MCF 10A (cell line): ENCODE results near the gene FXYD2. TPM values are rescaled to one million over a fixed set of nuclear protein-coding genes. Genes with fewer than 3 reads are reported as not detected.

Experiments used
- BruUV-seq: library from RNA; stranded (reverse); fragments of 400-500 nt; replicated peaks from 2 replicates; lab custom pipeline; 2021; lab: Mats Ljungman, UMichigan
- CTCF ChIA-PET: fragments of 300-600 bp; sonication (Branson Sonifier 250); formaldehyde crosslinking; extraction: SDS; loops from one replicate; lab custom pipeline; 2021; ENCODE audit warnings: antibody characterized with exemption, inconsistent platforms; lab: Yijun Ruan, JAX
- POLR2A ChIA-PET: fragments of 300-600, 350-650 bp; sonication (Branson Sonifier 250); formaldehyde crosslinking; extraction: SDS; loops from one replicate; lab custom pipeline; 2020; ENCODE audit warnings: antibody characterized with exemption, inconsistent platforms; lab: Yijun Ruan, JAX
- DNase-seq: peaks from one replicate; pipeline ENCODE4 v3.0.0-alpha.2; 2018; ENCODE audit not compliant: unreplicated experiment
- H3K27ac Mint-ChIP-seq: one replicate; pipeline ENCODE4 v1.8.0; 2022; ENCODE audit warnings: mild to moderate bottlenecking, low read depth, mixed read lengths; ENCODE audit not compliant: unreplicated experiment
- H3K27me3 Mint-ChIP-seq: one replicate; pipeline ENCODE4 v1.8.0; 2022; ENCODE audit warnings: mixed read lengths; ENCODE audit not compliant: insufficient read depth, unreplicated experiment
- H3K36me3 Mint-ChIP-seq: one replicate; pipeline ENCODE4 v1.8.0; 2022; ENCODE audit warnings: mild to moderate bottlenecking, moderate library complexity, mixed read lengths; ENCODE audit not compliant: insufficient read depth, unreplicated experiment
- H3K4me1 Mint-ChIP-seq: one replicate; pipeline ENCODE4 v1.8.0; 2022; ENCODE audit warnings: mixed read lengths; ENCODE audit not compliant: insufficient read depth, unreplicated experiment
- H3K4me3 Mint-ChIP-seq: one replicate; pipeline ENCODE4 v1.8.0; 2022; ENCODE audit warnings: mild to moderate bottlenecking, moderate library complexity, mixed read lengths; ENCODE audit not compliant: unreplicated experiment
- H3K9me3 Mint-ChIP-seq: one replicate; pipeline ENCODE4 v1.8.0; 2022; ENCODE audit warnings: mixed read lengths; ENCODE audit not compliant: unreplicated experiment
- CTCF ChIP-seq: fragments of 200-600 bp; IDR thresholded peaks from one replicate; pipeline ENCODE4 v1.8.0; 2022; ENCODE audit warnings: antibody characterized with exemption, mild to moderate bottlenecking; ENCODE audit not compliant: unreplicated experiment
- intact Hi-C: fragments of 100-400 bp; cut with micrococcal nuclease; formaldehyde crosslinking; loops from 2 replicates; pipeline ENCODE4 v1.14.1; 2022
- total RNA-seq: library from RNA; stranded (reverse); gene quantifications from 2 replicates; pipeline ENCODE4 v1.2.3, GENCODE V29; 2022

Gene FXYD2
- total RNA-seq, 1 experiment from 2014 or later: not detected

GRCh38 chr11:117817368-117818040, 7.0 kb downstream of the FXYD2 start:
- H3K27me3 Mint-ChIP-seq: no peaks in the 10 kb centered on the region
- DNase-seq: peak; percentile 70
- peak overlapping the region; percentile 29 for H3K27ac Mint-ChIP-seq
- intact Hi-C loops: loop anchor here (1.0 to 10.0 kb wide), 3 partner anchors 10 to 583 kb away; partner anchors contain the start of genes PCSK7 and RNF214
- H3K4me1 Mint-ChIP-seq: peaks cover 11% of the 10 kb centered on the region
- ChIA-PET POLR2A (interaction anchor here (0.6 to 1.1 kb wide), 2 partner anchors 391 to 1425 kb away, joined by 3 to 6 read pairs; no protein-coding TSS in a partner anchor), CTCF (interaction anchor here (0.5 to 6.8 kb wide), 34 partner anchors 10 to 640 kb away, joined by 3 to 173 read pairs (median 4); no protein-coding TSS in a partner anchor)
- H3K36me3 Mint-ChIP-seq: no peaks in the 10 kb centered on the region
- BruUV-seq: no TSS peak
- no peaks in the 10 kb centered on the region for H3K9me3 Mint-ChIP-seq
- TF ChIP-seq CTCF: peak; percentile 94
- H3K4me3 Mint-ChIP-seq: no peak overlapping the region

GRCh38 chr11:117816846-117817367, 7.6 kb downstream of the FXYD2 start:
- TF ChIP-seq CTCF: no peak
- DNase-seq: no peak
- Mint-ChIP-seq H3K4me3 (no peak overlapping the region), H3K4me1 (peaks cover 11% of the 10 kb centered on the region), H3K9me3 (no peaks in the 10 kb centered on the region), H3K27ac (no peak overlapping the region), H3K36me3 (no peaks in the 10 kb centered on the region), H3K27me3 (no peaks in the 10 kb centered on the region)
- intact Hi-C loops: loop anchor here (1.0 to 10.0 kb wide), 3 partner anchors 10 to 582 kb away; partner anchors contain the start of genes PCSK7 and RNF214
- POLR2A ChIA-PET: interaction anchor here (1.1 kb wide), 1 partner anchor 391 kb away, joined by 6 read pairs; no protein-coding TSS in a partner anchor
- CTCF ChIA-PET: interaction anchor here (0.5 to 6.8 kb wide), 27 partner anchors 9 to 402 kb away, joined by 3 to 173 read pairs (median 4); no protein-coding TSS in a partner anchor
- BruUV-seq: no TSS peak

DNA sequence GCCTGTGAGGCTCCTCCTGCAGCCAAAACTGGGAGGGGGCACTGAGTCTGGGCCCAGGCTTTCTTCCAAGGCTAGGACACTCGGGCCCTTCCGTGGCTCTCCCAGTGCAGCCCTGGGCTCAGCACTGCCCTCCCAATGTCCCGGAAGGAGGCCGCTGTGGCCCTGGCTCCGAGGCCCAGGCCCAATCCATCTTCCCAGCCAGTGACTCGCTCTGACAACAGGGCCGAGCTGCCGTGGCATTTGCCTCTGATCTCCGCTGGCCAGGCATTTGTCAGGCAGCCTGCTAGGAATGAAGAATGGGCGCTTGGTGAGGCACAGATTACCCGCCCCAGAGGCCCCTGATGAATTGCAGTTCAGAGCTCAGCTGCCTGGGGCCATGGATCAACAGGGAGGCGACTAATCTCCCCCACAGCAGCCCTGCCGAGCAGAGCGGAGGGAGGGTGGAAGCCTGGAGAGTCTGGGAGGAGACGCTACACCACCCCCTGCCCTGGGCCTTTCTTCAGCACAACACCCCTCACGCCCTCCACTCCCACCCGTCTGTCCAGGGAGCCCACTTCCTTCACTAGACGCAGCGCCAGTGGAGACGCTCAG, 8.3 kb downstream of the FXYD2 start:
- no peak for DNase-seq
- no TSS peak for BruUV-seq
- H3K36me3 Mint-ChIP-seq: no peaks in the 10 kb centered on the region
- peaks cover 6% of the 10 kb centered on the region for H3K27me3 Mint-ChIP-seq
- TF ChIP-seq CTCF: no peak
- intact Hi-C loops: loop anchor here (10.0 kb wide), 1 partner anchor 581 kb away; the partner anchor contains the start of genes PCSK7 and RNF214
- no peak overlapping the region for H3K27ac Mint-ChIP-seq
- POLR2A ChIA-PET: interaction anchor here (0.6 to 0.7 kb wide), 2 partner anchors 236 to 250 kb away, joined by 3 read pairs; no protein-coding TSS in a partner anchor
- no peaks in the 10 kb centered on the region for H3K9me3 Mint-ChIP-seq
- CTCF ChIA-PET: interaction anchor here (0.5 to 6.8 kb wide), 14 partner anchors 8 to 402 kb away, joined by 3 to 173 read pairs (median 4); partner anchors contain the start of gene FXYD2
- H3K4me1 Mint-ChIP-seq: peaks cover 11% of the 10 kb centered on the region
- no peak overlapping the region for H3K4me3 Mint-ChIP-seq
